ENCODE data around the gene TSPAN31. TPM values are rescaled to one million over a fixed set of nuclear protein-coding genes. Genes with fewer than 3 reads are reported as not detected.

The TSPAN31 gene
- total RNA-seq, 4 donors from 2014 or later, result 47.1 to 115 (median 80.1) TPM

- Histone ChIP-seq H3K36me3 (peaks cover 0 to 50% (median 4%) of the 10 kb centered on the region in 3 donors), H3K27me3 (no peaks in the 10 kb centered on the region), H3K9me3 (no peaks in the 10 kb centered on the region), H3K4me1 (peaks cover 0 to 48% (median 15%) of the 10 kb centered on the region in 4 donors), H3K27ac (peak overlapping the region; percentile 83 to 96 (median 84)), H3K4me3 (peak overlapping the region; percentile 68 to 89 (median 78))
- TF ChIP-seq EP300 (IDR thresholded peaks at IDR 0.05) (no peak), POLR2A (IDR thresholded peaks at IDR 0.05) (no peak), CTCF (IDR thresholded peaks at IDR 0.05) (no peak)
- 88 to 90% methylated on average over 15 of the region's 15 CpGs for WGBS, 2 donors
- no peak for DNase-seq (ENCODE audit: low spot score in 2 of 2)
Observed at GRCh38 chr12:57750561-57751431, 6.0 kb downstream of the TSPAN31 start.

GRCh38 chr12:57751432-57751787, 6.6 kb downstream of the TSPAN31 start:
- DNase-seq (ENCODE audit: low spot score in 2 of 2), result no peak
- Histone ChIP-seq H3K27ac (peak overlapping the region; percentile 83 to 96 (median 84)), H3K27me3 (no peaks in the 10 kb centered on the region), H3K4me3 (peak overlapping the region; percentile 68 to 89 (median 78)), H3K9me3 (no peaks in the 10 kb centered on the region), H3K36me3 (peaks cover 0 to 46% (median 4%) of the 10 kb centered on the region in 3 donors), H3K4me1 (peaks cover 0 to 48% (median 19%) of the 10 kb centered on the region in 4 donors)
- no peak for TF ChIP-seq CTCF (IDR thresholded peaks at IDR 0.05)
- no peak for TF ChIP-seq EP300 (IDR thresholded peaks at IDR 0.05)
- no peak for TF ChIP-seq POLR2A (IDR thresholded peaks at IDR 0.05)
- WGBS, 2 donors, result 7 to 9% methylated on average over 8 of the region's 8 CpGs

- no peaks in the 10 kb centered on the region for H3K27me3 ChIP-seq
- peaks cover 0 to 43% (median 4%) of the 10 kb centered on the region in 3 donors for H3K36me3 ChIP-seq
- peak; percentile 98 to 99 for DNase-seq (ENCODE audit: low spot score in 2 of 2)
- H3K27ac ChIP-seq, result peak within 1 kb of the TSS; percentile 83 to 96 (median 84)
- H3K4me3 ChIP-seq, result peak within 1 kb of the TSS; percentile 68 to 89 (median 78)
- peaks cover 0 to 51% (median 20%) of the 10 kb centered on the region in 4 donors for H3K4me1 ChIP-seq
- TF ChIP-seq CTCF (IDR thresholded peaks at IDR 0.05) (peak in 2 of 5 experiments; percentile 4 to 45), EP300 (IDR thresholded peaks at IDR 0.05) (peak; percentile 93 to 99), POLR2A (IDR thresholded peaks at IDR 0.05) (peak; percentile 67 to 86)
- H3K9me3 ChIP-seq, result no peaks in the 10 kb centered on the region
- WGBS, 2 donors, result 1% methylated on average over 25 to 38 of the region's 58 CpGs
Observed at GRCh38 chr12:57751788-57752667, 7.2 kb downstream of the TSPAN31 start, which contains the start of gene CDK4. CDK4 (minus strand) TSS chr12:57752310; CDS start chr12:57751717, 593 bp downstream.

GRCh38 chr12:57752668-57753000, 7.8 kb downstream of the TSPAN31 start:
- TF ChIP-seq EP300 (IDR thresholded peaks at IDR 0.05), result no peak
- TF ChIP-seq CTCF (IDR thresholded peaks at IDR 0.05), result no peak
- TF ChIP-seq POLR2A (IDR thresholded peaks at IDR 0.05), result no peak
- peak overlapping the region; percentile 83 to 96 (median 84) for H3K27ac ChIP-seq
- no peaks in the 10 kb centered on the region for H3K9me3 ChIP-seq
- H3K36me3 ChIP-seq, result peaks cover 0 to 43% (median 7%) of the 10 kb centered on the region in 3 donors
- no peaks in the 10 kb centered on the region for H3K27me3 ChIP-seq
- WGBS, 2 donors, result 1 to 3% methylated on average over 5 of the region's 5 CpGs
- DNase-seq (ENCODE audit: low spot score in 2 of 2), result no peak
- H3K4me1 ChIP-seq, result peaks cover 0 to 52% (median 20%) of the 10 kb centered on the region in 4 donors
- H3K4me3 ChIP-seq, result peak overlapping the region in 3 of 4 donors; percentile 18 to 89 (median 85)
